IMR-90 (cell line): ENCODE data around the gene NAPA. TPM values are rescaled to one million over a fixed set of nuclear protein-coding genes. Genes with fewer than 3 reads are reported as not detected.
A peak's percentile ranks its signal among the peaks of the same experiment; 100 is the strongest.

Experiments used
- ATAC-seq: fragments of 200-7000 bp; cut with Tn5 transposase; 2 replicates; pipeline ENCODE4 v1.9.1; 2020; ENCODE audit warnings: low read depth, mild to moderate bottlenecking, moderate library complexity
- BruUV-seq: library from RNA; stranded (reverse); fragments of 400-500 nt; replicated peaks from 2 replicates; lab custom pipeline; 2021; lab: Mats Ljungman, UMichigan
- CTCF ChIA-PET: fragments of 300-600 bp; formaldehyde crosslinking; extraction: SDS; loops from one replicate; lab custom pipeline; 2021; ENCODE audit warnings: antibody characterized with exemption; lab: Yijun Ruan, JAX
- POLR2A ChIA-PET: fragments of 300-600 bp; sonication (Branson Sonifier 250); formaldehyde crosslinking; loops from one replicate; lab custom pipeline; 2022; ENCODE audit warnings: antibody characterized with exemption; ENCODE audit not compliant: unreplicated experiment; lab: Charles Lee
- DNase-seq: peaks from one replicate; pipeline ENCODE4 v3.0.0; 2013
- H2AFZ ChIP-seq: replicated peaks from 2 replicates; pipeline ENCODE3; 2013; ENCODE audit warnings: low read length, mild to moderate bottlenecking; ENCODE audit not compliant: poor library complexity
- H2AK5ac ChIP-seq: 2 replicates; pipeline ENCODE4 v1.6.1; 2013; ENCODE audit warnings: low read depth, low read length, inconsistent platforms
- H2AK9ac ChIP-seq: replicated peaks from 2 replicates; pipeline ENCODE3; 2013; ENCODE audit warnings: mild to moderate bottlenecking, low read depth, low read length, moderate library complexity; ENCODE audit not compliant: poor library complexity
- H2BK120ac ChIP-seq: 2 replicates; pipeline ENCODE4 v1.6.1; 2013; ENCODE audit warnings: low read depth, low read length, inconsistent platforms
- H2BK15ac ChIP-seq: 3 replicates; pipeline ENCODE4 v1.6.1; 2013; ENCODE audit warnings: low read depth, low read length, inconsistent platforms
- H2BK20ac ChIP-seq: 2 replicates; pipeline ENCODE4 v1.6.1; 2013; ENCODE audit warnings: low read depth, mild to moderate bottlenecking, inconsistent platforms, low read length, moderate library complexity
- H2BK5ac ChIP-seq: 2 replicates; pipeline ENCODE4 v1.6.1; 2013; ENCODE audit warnings: mild to moderate bottlenecking, low read depth, low read length, inconsistent platforms; ENCODE audit not compliant: poor library complexity, severe bottlenecking
- H3K14ac ChIP-seq: replicated peaks from 2 replicates; pipeline ENCODE4 v1.6.1; 2013; ENCODE audit warnings: low read depth, low read length, inconsistent platforms
- H3K18ac ChIP-seq: 2 replicates; pipeline ENCODE4 v1.6.1; 2013; ENCODE audit warnings: low read depth, low read length, control low read depth
- H3K23ac ChIP-seq: 2 replicates; pipeline ENCODE4 v1.6.1; 2013; ENCODE audit warnings: low read depth, low read length, inconsistent platforms
- H3K27ac ChIP-seq: 2 replicates; pipeline ENCODE4 v1.5.1; 2013; ENCODE audit warnings: mild to moderate bottlenecking, control low read depth, low read length; ENCODE audit not compliant: insufficient read depth
- H3K27me3 ChIP-seq: 2 replicates; pipeline ENCODE4 v1.6.1; 2013; ENCODE audit warnings: low read length; ENCODE audit not compliant: control insufficient read depth, insufficient read depth
- H3K36me3 ChIP-seq: 2 replicates; pipeline ENCODE4 v1.6.1; 2013; ENCODE audit warnings: low read length, mixed read lengths; ENCODE audit not compliant: control insufficient read depth, insufficient read depth
- H3K4ac ChIP-seq: 2 replicates; pipeline ENCODE4 v1.6.1; 2013; ENCODE audit warnings: low read depth, low read length, inconsistent platforms
- H3K4me1 ChIP-seq: 2 replicates; pipeline ENCODE4 v1.6.1; 2013; ENCODE audit warnings: low read length, mixed read lengths; ENCODE audit not compliant: control insufficient read depth, insufficient read depth
- H3K4me2 ChIP-seq: 2 replicates; pipeline ENCODE4 v1.6.1; 2013; ENCODE audit warnings: low read depth, mild to moderate bottlenecking, control low read depth, low read length, moderate library complexity
- H3K4me3 ChIP-seq: 2 replicates; pipeline ENCODE4 v1.5.1; 2013; ENCODE audit warnings: low read depth, mild to moderate bottlenecking, control low read depth, low read length, moderate library complexity; ENCODE audit not compliant: insufficient read depth
- H3K56ac ChIP-seq: 2 replicates; pipeline ENCODE4 v1.6.1; 2013; ENCODE audit warnings: low read length, inconsistent platforms; ENCODE audit not compliant: insufficient read depth; ENCODE audit errors: extremely low read depth
- H3K79me1 ChIP-seq, 2 experiments: 2 replicates each; pipeline ENCODE4 v1.6.1; 2013; ENCODE audit warnings: low read length in 2 of 2, inconsistent platforms in 1 of 2, low read depth in 1 of 2
- H3K9ac ChIP-seq: 2 replicates; pipeline ENCODE4 v1.6.1; 2013; ENCODE audit warnings: low read depth, low read length, control low read depth
- H3K9me1 ChIP-seq: 2 replicates; pipeline ENCODE4 v1.6.1; 2013; ENCODE audit warnings: low read length, inconsistent platforms; ENCODE audit not compliant: insufficient read depth
- H3K9me3 ChIP-seq: 2 replicates; pipeline ENCODE4 v1.6.1; 2013; ENCODE audit warnings: low read length; ENCODE audit not compliant: control insufficient read depth, insufficient read depth
- H4K20me1 ChIP-seq: 2 replicates; pipeline ENCODE4 v1.6.1; 2013; ENCODE audit warnings: low read length, inconsistent platforms; ENCODE audit not compliant: insufficient read depth
- H4K5ac ChIP-seq: 2 replicates; pipeline ENCODE4 v1.6.1; 2013; ENCODE audit warnings: mild to moderate bottlenecking, low read depth, low read length, control low read depth
- H4K8ac ChIP-seq, 2 experiments: 2 replicates each; pipeline ENCODE4 v1.6.1; 2013; ENCODE audit warnings: low read depth in 2 of 2, low read length in 2 of 2, control low read depth in 1 of 2, inconsistent platforms in 1 of 2
- H4K91ac ChIP-seq: 2 replicates; pipeline ENCODE4 v1.6.1; 2013; ENCODE audit warnings: low read depth, low read length, inconsistent platforms; ENCODE audit not compliant: insufficient read depth
- MAZ ChIP-seq: IDR thresholded peaks from 2 replicates; pipeline ENCODE4 v1.6.1; 2012; ENCODE audit warnings: low read depth, mild to moderate bottlenecking, low read length, improper control_type of control experiment, moderate library complexity, borderline replicate concordance
- MXI1 ChIP-seq: IDR thresholded peaks from 2 replicates; pipeline ENCODE4 v1.6.1; 2012; ENCODE audit warnings: low read depth, mild to moderate bottlenecking, low read length, moderate library complexity, borderline replicate concordance
- POLR2A ChIP-seq: IDR thresholded peaks from 2 replicates; pipeline ENCODE4 v1.6.1; 2012; ENCODE audit warnings: mild to moderate bottlenecking, low read depth, low read length
- RAD21 ChIP-seq: IDR thresholded peaks from 2 replicates; pipeline ENCODE4 v1.6.1; 2012; ENCODE audit warnings: low read length, improper control_type of control experiment
- RFX5 ChIP-seq: IDR thresholded peaks from 2 replicates; pipeline ENCODE4 v1.8.0; 2012; ENCODE audit warnings: low read depth, mild to moderate bottlenecking, low read length, moderate library complexity
- WGBS, 2 experiments: methylation state at CpG; one replicate each; pipeline versions ENCODE4 v1.1.5 to v1.1.7; 2013; ENCODE audit warnings: missing lambda C conversion rate in 2 of 2; ENCODE audit not compliant: insufficient read length in 1 of 2; ENCODE audit errors: extremely low coverage in 2 of 2; 5-methylcytosine and 5-hydroxymethylcytosine counted together
- dilution Hi-C: fragments of 300-500 bp; cut with HindIII; formaldehyde crosslinking; loops from one replicate; pipeline ENCODE4 v1.14.3; 2018; ENCODE audit warnings: low sequenced_read_pairs; ENCODE audit not compliant: unreplicated experiment
- in situ Hi-C: fragments of 300-500 bp; cut with MboI; formaldehyde crosslinking; loops from 3 replicates; pipeline ENCODE4 v1.14.3; 2019; ENCODE audit warnings: low sequenced_read_pairs, inconsistent platforms, mixed read lengths
- intact Hi-C: fragments of 100-400 bp; cut with micrococcal nuclease; formaldehyde crosslinking; loops from 2 replicates; pipeline ENCODE4 v1.10.0; 2022
- polyA plus RNA-seq, 3 experiments: library from polyadenylated mRNA; depleted of rRNA; stranded (reverse); fragments of >200 nt; gene quantifications; 2 replicates each; pipeline ENCODE4 v1.2.3, GENCODE V29; 2012; ENCODE audit warnings: low replicate concordance in 1 of 3
- total RNA-seq: library from RNA; depleted of rRNA; stranded (reverse); fragments of >200 nt; gene quantifications from 2 replicates; pipeline ENCODE4 v1.2.3, GENCODE V29; 2012

The NAPA gene
- total and polyA plus RNA-seq, 2 of the 4 experiments (the other 2 are of a cell fraction): 76.4 to 126 TPM

- peaks cover 18% of the 10 kb centered on the region for H3K4me1 ChIP-seq
- no peak overlapping the region for H4K91ac ChIP-seq
- H2BK15ac ChIP-seq: no peak overlapping the region
- H2AK5ac ChIP-seq: peak overlapping the region; percentile 53; the same call in 1 of the 2 replicates
- H3K14ac ChIP-seq: 0 out of 2 replicates have a peak overlapping the region, but pooled peaks have one; percentile 37
- H3K79me1 ChIP-seq: peaks cover 34 to 78% of the 10 kb centered on the region in 2 experiments
- DNase-seq (peak; percentile 52), ATAC-seq (no peak)
- H3K4me3 ChIP-seq: no peak overlapping the region
- H3K56ac ChIP-seq: no peak overlapping the region
- H2BK5ac ChIP-seq: no peak overlapping the region
- peak overlapping the region; percentile 78 for H3K4ac ChIP-seq
- H2BK120ac ChIP-seq: no peak overlapping the region
- peak overlapping the region; percentile 32; the same call in 1 of the 2 replicates for H3K9ac ChIP-seq
- in situ Hi-C loops: no loop called here
- peak overlapping the region; percentile 79 for H2AK9ac ChIP-seq
- POLR2A ChIA-PET: no interaction called here
- H3K9me1 ChIP-seq: peaks cover 25% of the 10 kb centered on the region
- dilution Hi-C loops: no loop called here
- H3K23ac ChIP-seq: peak overlapping the region; percentile 89; the same call in 1 of the 2 replicates
- intact Hi-C loops: loop anchor here (10.0 kb wide), 1 partner anchor 152 kb away; no protein-coding TSS in a partner anchor
- H3K36me3 ChIP-seq: no peaks in the 10 kb centered on the region; the same call in 1 of the 2 replicates
- H3K27ac ChIP-seq: peak overlapping the region; percentile 66; the same call in 1 of the 2 replicates
- H4K20me1 ChIP-seq: peaks cover 61% of the 10 kb centered on the region
- TF ChIP-seq RFX5 (no peak), POLR2A (no peak; the same call in 1 of the 2 replicates), MXI1 (no peak), MAZ (peak; percentile 37; the same call in 1 of the 2 replicates), RAD21 (no peak)
- no peaks in the 10 kb centered on the region for H3K27me3 ChIP-seq
- peak overlapping the region in 1 of 2 experiments; percentile 56; a peak in 1 of 4 replicates for H4K8ac ChIP-seq
- no TSS peak for BruUV-seq
- H4K5ac ChIP-seq: peak overlapping the region; percentile 43; the same call in 1 of the 2 replicates
- no peaks in the 10 kb centered on the region for H3K9me3 ChIP-seq
- no peak overlapping the region for H2BK20ac ChIP-seq
- H3K4me2 ChIP-seq: peak overlapping the region; percentile 77
- 0 out of 2 replicates have a peak overlapping the region, but pooled peaks have one; percentile 12 for H3K18ac ChIP-seq
- 44% methylated on average over 9 of the region's 11 CpGs; no CpG with 5 or more reads in 1 of the 2 experiments for WGBS, 2 experiments
- H2AFZ ChIP-seq: peak overlapping the region; percentile 56
- CTCF ChIA-PET: no interaction called here
These were observed 2.5 kb downstream of the NAPA start for GRCh38 chr19:47512183-47512947.
